VCaP (cell line): ENCODE measurements around the gene DOCK11.

Source experiments
- H3K27ac ChIP-seq: fragments of 450-650 bp; 2 replicates; pipeline ENCODE4 v1.5.1; 2017
- TF ChIP-seq, protein P1 (sequence below): fragments of 450-650 bp; conservative IDR thresholded peaks from 2 replicates; pipeline ENCODE4 v1.5.1; 2017; ENCODE audit warnings: mild to moderate bottlenecking, moderate library complexity

The DOCK11 gene

DNA sequence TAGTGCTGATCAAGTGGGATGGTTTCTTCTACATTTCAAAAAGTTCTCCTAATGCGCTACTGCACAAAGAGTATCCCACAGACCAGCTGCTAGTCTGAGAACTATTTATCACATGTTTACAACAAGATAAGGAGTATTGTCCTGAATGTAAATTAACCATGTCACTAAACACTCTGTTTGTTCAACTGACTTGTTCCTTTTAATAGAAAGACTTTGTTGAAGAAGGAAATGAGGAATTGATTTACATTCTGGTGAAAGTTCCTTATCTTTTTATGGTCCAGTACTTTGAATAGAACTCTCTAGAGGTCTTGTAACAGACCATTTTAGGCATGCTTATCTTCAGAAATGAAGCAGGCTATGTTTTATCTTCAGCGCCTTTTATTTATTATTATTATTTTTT lies 164.5 kb downstream of the DOCK11 start:
- TF ChIP-seq, protein P1, sequence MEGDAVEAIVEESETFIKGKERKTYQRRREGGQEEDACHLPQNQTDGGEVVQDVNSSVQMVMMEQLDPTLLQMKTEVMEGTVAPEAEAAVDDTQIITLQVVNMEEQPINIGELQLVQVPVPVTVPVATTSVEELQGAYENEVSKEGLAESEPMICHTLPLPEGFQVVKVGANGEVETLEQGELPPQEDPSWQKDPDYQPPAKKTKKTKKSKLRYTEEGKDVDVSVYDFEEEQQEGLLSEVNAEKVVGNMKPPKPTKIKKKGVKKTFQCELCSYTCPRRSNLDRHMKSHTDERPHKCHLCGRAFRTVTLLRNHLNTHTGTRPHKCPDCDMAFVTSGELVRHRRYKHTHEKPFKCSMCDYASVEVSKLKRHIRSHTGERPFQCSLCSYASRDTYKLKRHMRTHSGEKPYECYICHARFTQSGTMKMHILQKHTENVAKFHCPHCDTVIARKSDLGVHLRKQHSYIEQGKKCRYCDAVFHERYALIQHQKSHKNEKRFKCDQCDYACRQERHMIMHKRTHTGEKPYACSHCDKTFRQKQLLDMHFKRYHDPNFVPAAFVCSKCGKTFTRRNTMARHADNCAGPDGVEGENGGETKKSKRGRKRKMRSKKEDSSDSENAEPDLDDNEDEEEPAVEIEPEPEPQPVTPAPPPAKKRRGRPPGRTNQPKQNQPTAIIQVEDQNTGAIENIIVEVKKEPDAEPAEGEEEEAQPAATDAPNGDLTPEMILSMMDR: no peak
- H3K27ac ChIP-seq: no peak overlapping the region

DNA sequence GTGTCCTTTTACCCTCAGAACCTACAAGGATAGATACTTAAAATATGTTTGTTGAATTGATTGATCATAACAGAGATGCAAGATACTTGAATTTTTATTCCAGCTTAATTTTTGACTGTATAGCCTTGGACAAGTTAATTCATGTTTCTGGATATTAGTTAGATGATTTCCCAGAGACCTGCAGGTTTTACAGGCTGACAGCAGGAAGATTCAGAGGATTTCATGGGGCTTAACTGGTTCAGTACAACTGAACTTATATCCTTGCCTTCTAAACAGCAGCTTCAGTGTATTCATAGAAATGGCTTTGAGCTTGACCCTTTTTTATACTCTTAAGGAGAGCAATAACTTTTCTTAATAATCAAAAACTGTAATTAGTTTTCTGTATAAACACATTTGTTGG lies 169.6 kb downstream of the DOCK11 start:
- TF ChIP-seq, protein P1: no peak
- H3K27ac ChIP-seq: no peak overlapping the region

DNA sequence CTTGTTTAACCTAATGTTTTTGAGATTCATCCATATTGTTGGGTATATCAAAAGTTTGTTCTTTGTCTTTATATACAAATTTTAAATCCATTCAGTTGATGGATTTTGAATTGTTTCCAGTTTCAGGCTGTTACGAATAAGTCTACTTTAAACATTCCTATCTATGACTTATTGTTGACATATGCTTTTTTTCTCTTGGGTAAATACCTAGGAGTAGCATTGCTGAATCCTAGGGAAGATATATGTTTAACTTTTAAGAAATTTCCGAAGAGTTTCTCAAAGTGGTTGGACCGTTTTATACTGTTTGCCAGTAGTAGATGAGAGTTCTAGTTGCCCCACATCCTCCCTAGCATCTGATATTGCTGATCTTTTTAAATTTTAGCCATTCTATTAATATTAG lies 170.9 kb downstream of the DOCK11 start:
- TF ChIP-seq, protein P1: no peak
- H3K27ac ChIP-seq: no peak overlapping the region

DNA sequence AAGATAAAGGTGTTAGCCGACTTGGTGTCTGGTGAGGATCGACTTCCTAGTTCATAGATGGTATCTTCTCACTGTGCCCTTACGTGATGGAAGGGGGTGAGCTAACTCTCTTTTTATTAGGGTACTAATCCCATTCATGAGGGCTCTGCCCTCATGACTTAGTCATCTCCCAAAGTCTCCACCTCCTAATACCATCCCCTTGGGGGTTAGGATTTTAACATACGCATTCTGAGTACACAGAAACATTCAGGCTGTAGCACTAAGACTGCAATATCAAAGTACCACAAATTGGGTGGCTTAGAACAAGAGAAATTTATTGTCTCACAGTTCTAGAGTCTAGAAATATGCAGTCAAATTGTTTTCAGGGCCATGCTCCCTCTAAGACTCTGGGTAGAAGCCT lies 173.8 kb downstream of the DOCK11 start:
- no peak overlapping the region for H3K27ac ChIP-seq
- TF ChIP-seq, protein P1: no peak

DNA sequence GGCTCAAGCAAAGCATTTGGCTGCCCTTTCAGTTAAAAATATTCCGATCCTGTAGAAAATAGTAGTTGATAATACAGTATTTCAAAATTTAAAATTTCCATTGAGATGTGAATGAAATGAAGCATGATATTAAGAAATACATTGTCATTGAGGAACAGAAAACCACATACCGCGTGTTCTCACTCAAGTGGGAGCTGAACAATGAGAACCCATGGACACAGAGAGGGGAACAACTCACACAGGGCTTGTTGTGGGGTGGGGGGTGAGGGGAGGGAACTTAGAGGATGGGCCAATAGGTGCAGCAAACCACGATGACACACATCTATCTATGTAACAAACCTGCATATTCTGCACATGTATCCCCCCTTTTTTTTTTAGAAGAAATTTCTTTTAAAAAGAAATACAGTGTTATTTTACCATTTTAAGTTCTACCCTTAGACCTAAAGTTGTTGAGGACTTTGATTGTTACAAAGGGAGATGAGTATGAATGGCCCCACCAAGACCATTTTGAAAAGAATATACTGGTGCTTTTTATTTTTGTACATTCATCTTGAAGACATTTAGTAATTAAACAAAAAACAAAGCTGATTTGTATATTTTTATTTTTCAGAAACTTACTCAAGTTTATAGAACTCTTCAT lies 179.8 kb downstream of the DOCK11 start:
- H3K27ac ChIP-seq: no peak overlapping the region
- TF ChIP-seq, protein P1: no peak

DNA sequence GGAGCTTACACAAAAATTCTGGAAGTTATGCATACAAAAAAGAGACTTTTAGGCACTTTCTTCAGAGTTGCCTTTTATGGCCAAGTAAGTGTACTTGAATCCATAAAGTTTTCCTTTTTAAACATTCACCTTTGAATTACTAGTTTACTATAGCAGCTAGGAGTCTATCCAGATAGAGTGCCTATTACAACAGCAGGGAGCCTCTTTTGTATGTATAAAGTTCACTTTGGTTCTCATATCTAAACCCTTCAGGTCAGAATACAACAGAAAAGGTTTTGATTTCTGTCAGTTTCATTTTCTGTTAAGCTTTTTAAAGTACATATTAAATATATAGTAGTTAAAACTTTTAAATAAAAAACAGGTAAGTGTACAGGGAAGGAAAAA lies 180.3 kb downstream of the DOCK11 start:
- TF ChIP-seq, protein P1: no peak
- no peak overlapping the region for H3K27ac ChIP-seq

DNA sequence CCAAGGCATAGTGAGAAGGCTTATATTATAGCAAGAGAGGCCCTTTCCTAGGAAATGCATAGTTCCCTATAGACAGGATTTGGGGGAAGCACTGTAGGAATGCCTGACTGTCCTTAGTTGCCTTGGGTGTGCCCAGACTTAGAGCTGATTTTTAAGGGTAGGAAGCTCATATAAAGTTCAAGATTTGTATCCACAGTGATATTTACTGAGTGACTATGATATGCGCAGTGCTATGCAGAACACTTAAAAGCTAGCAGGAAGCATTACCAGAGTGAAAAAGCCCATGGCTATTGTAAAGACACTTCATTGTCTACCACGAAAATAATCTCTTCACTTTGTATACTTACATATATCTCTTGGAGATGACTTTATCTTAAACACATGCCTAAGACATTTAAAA lies 181.7 kb downstream of the DOCK11 start:
- TF ChIP-seq, protein P1: no peak
- no peak overlapping the region for H3K27ac ChIP-seq
